GM18873 (cell line): ENCODE data around the gene GIGYF1.

ENCODE experiments used
- ATAC-seq: cut with Tn5 transposase; IDR thresholded peaks from one replicate; pipeline ENCODE4 v1.9.1; 2021; ENCODE audit warnings: mild to moderate bottlenecking, moderate library complexity, moderate number of reproducible peaks; ENCODE audit not compliant: unreplicated experiment, low FRiP score

The GIGYF1 gene

GRCh38 chr7:100640517-100641440 is 53.3 kb downstream of the GIGYF1 start:
- no peak for ATAC-seq

- no peak for ATAC-seq
These were observed 54.0 kb downstream of the GIGYF1 start for GRCh38 chr7:100639995-100640516.

GRCh38 chr7:100632951-100633717 is 60.9 kb downstream of the GIGYF1 start:
- no peak for ATAC-seq

- ATAC-seq: no peak
These were observed 64.0 kb downstream of the GIGYF1 start for GRCh38 chr7:100630066-100630465.
